K562 (cell line): ENCODE results near the gene FTH1. TPM values are rescaled to one million over a fixed set of nuclear protein-coding genes. Genes with fewer than 3 reads are reported as not detected.
A peak's percentile ranks its signal among the peaks of the same experiment; 100 is the strongest.

Source experiments
- ATAC-seq: fragments of 200-7000 bp; cut with Tn5 transposase; 3 replicates; pipeline ENCODE4 v1.9.1; 2020; ENCODE audit warnings: moderate library complexity
- BruUV-seq: library from RNA; stranded (reverse); fragments of 400-500 nt; replicated peaks from 2 replicates; lab custom pipeline; 2021; lab: Mats Ljungman, UMichigan
- CTCF ChIA-PET: fragments of 300-600 bp; formaldehyde crosslinking; extraction: SDS; loops from one replicate; lab custom pipeline; 2021; ENCODE audit warnings: low intra/inter-chr PET ratio; lab: Yijun Ruan, JAX
- POLR2A ChIA-PET: fragments of 300-600, 350-650 bp; sonication (Branson Sonifier 250); formaldehyde crosslinking; extraction: SDS; loops from one replicate; lab custom pipeline; 2021; ENCODE audit warnings: antibody characterized with exemption, inconsistent platforms; lab: Yijun Ruan, JAX
- DNase-seq, 4 experiments: peaks; one replicate each; pipeline versions ENCODE4 v3.0.0 to v3.0.0-alpha.2; 2011 to 2018; ENCODE audit warnings: low spot score in 3 of 4, mixed read lengths in 3 of 4; ENCODE audit errors: extremely low read depth in 1 of 4
- FAIRE-seq: peaks from 2 replicates; lab custom pipeline; 2011; peaks lifted over from hg19 to GRCh38; lab: Jason Lieb, UNC
- H2AFZ ChIP-seq: 2 replicates; pipeline ENCODE4 v1.6.0; 2011; ENCODE audit warnings: low read depth, low read length, control low read depth, inconsistent platforms
- H3K27ac ChIP-seq: fragments of 200-600 bp; 3 replicates; pipeline ENCODE4 v1.8.0; 2011; ENCODE audit warnings: low read depth, mild to moderate bottlenecking, control low read depth, inconsistent platforms, low read length, moderate library complexity, mixed read lengths; ENCODE audit errors: extremely low read depth
- H3K27me3 ChIP-seq, 2 experiments: fragments of 300-600 bp in 1 of 2; 2 replicates in 1 of 2; 3 replicates in 1 of 2; pipeline versions ENCODE4 v1.6.0 to v1.8.0; 2011; ENCODE audit warnings: inconsistent platforms in 2 of 2, low read length in 2 of 2, mild to moderate bottlenecking in 1 of 2, mixed read lengths in 1 of 2, moderate library complexity in 1 of 2; ENCODE audit not compliant: control insufficient read depth in 2 of 2, insufficient read depth in 2 of 2
- H3K36me3 ChIP-seq: fragments of 300-600 bp; 3 replicates; pipeline ENCODE4 v1.8.0; 2011; ENCODE audit warnings: mild to moderate bottlenecking, low read length, inconsistent platforms; ENCODE audit not compliant: control insufficient read depth, insufficient read depth
- H3K4me1 ChIP-seq, 2 experiments: fragments of 200-600 bp in 1 of 2; replicated peaks in 1 of 2; 2 replicates in 1 of 2; 3 replicates in 1 of 2; pipeline versions ENCODE4 v1.5.1 to v1.8.0; 2011; ENCODE audit warnings: inconsistent platforms in 2 of 2, low read length in 2 of 2, mild to moderate bottlenecking in 1 of 2, mixed read lengths in 1 of 2, moderate library complexity in 1 of 2; ENCODE audit not compliant: control insufficient read depth in 2 of 2, insufficient read depth in 2 of 2
- H3K4me2 ChIP-seq: 2 replicates; pipeline ENCODE4 v1.6.1; 2011; ENCODE audit warnings: low read length, control low read depth, inconsistent platforms, mixed read lengths; ENCODE audit not compliant: insufficient read depth
- H3K4me3 ChIP-seq: fragments of 200-600 bp; sonication (generic), shearing (Covaris generic); 2 replicates; pipeline ENCODE4 v1.5.1; 2016; ENCODE audit warnings: control low read depth, inconsistent platforms
- H3K79me2 ChIP-seq: fragments of 200-600 bp; 3 replicates; pipeline ENCODE4 v1.8.0; 2011; ENCODE audit warnings: low read length, inconsistent platforms; ENCODE audit not compliant: control insufficient read depth, insufficient read depth
- H3K9ac ChIP-seq, 2 experiments: 2 replicates each; pipeline versions ENCODE4 v1.6.0 to v1.6.1; 2011; ENCODE audit warnings: low read depth in 2 of 2, low read length in 2 of 2, control low read depth in 1 of 2, inconsistent platforms in 1 of 2, mild to moderate bottlenecking in 1 of 2, mixed read lengths in 1 of 2; ENCODE audit not compliant: insufficient read depth in 1 of 2
- H3K9me1 ChIP-seq: one replicate; pipeline ENCODE4 v1.6.0; 2011; ENCODE audit warnings: inconsistent platforms, mild to moderate bottlenecking, low read length, moderate library complexity; ENCODE audit not compliant: control insufficient read depth, insufficient read depth
- H3K9me3 ChIP-seq: replicated peaks from 2 replicates; pipeline ENCODE4 v1.5.1; 2011; ENCODE audit warnings: low read depth, low read length, inconsistent platforms; ENCODE audit not compliant: control insufficient read depth, insufficient read depth
- H4K20me1 ChIP-seq: replicated peaks from 2 replicates; pipeline ENCODE4 v1.6.1; 2011; ENCODE audit warnings: low read length, inconsistent platforms, mixed read lengths; ENCODE audit not compliant: control insufficient read depth, insufficient read depth
- CREB1 ChIP-seq, 2 experiments: sonication (generic) in 1 of 2; formaldehyde crosslinking in 1 of 2; IDR thresholded peaks; 2 replicates each; pipeline versions ENCODE4 v1.6.1 to v1.8.0; 2012 to 2022; ENCODE audit warnings: inconsistent platforms in 1 of 2, mild to moderate bottlenecking in 1 of 2, missing genetic modification reagents in 1 of 2, moderate library complexity in 1 of 2
- CREM ChIP-seq: IDR thresholded peaks from 2 replicates; pipeline ENCODE4 v1.6.1; 2014; ENCODE audit warnings: antibody characterized with exemption, low read depth
- CSDE1 ChIP-seq, 2 experiments: fragments of 450-650 bp; IDR thresholded peaks; 2 replicates each; pipeline ENCODE4 v1.6.1; 2016; ENCODE audit warnings: mild to moderate bottlenecking in 1 of 2
- EGR1 ChIP-seq: fragments of 450-650 bp; conservative IDR thresholded peaks from 2 replicates; pipeline ENCODE4 v1.6.1; 2017; ENCODE audit warnings: mild to moderate bottlenecking
- FUS ChIP-seq: fragments of 200-400 bp; formaldehyde crosslinking; optimal IDR thresholded peaks from 2 replicates; pipeline ENCODE3; 2017; ENCODE audit warnings: low read depth, low read length
- GABPB1 ChIP-seq: sonication (generic); formaldehyde crosslinking; IDR thresholded peaks from 2 replicates; pipeline ENCODE4 v1.8.0; 2022; ENCODE audit warnings: mild to moderate bottlenecking, missing genetic modification reagents
- GTF2E2 ChIP-seq: fragments of 200-800 bp; sonication (Bioruptor generic); IDR thresholded peaks from 2 replicates; pipeline ENCODE4 v1.6.1; 2016; ENCODE audit warnings: missing genetic modification characterization, missing compliant biosample characterization
- JUND ChIP-seq, 2 experiments: IDR thresholded peaks; 2 replicates in 1 of 2; 3 replicates in 1 of 2; pipeline ENCODE4 v1.6.1; 2011; ENCODE audit warnings: borderline replicate concordance in 2 of 2, low read depth in 2 of 2, low read length in 2 of 2, improper control_type of control experiment in 1 of 2, missing biosample characterization in 1 of 2, missing genetic modification characterization in 1 of 2, missing genetic modification reagents in 1 of 2
- MYBL2 ChIP-seq, 2 experiments: fragments of 450-650 bp in 1 of 2; sonication (generic) in 1 of 2; formaldehyde crosslinking in 1 of 2; IDR thresholded peaks; 2 replicates each; pipeline versions ENCODE4 v1.6.1 to v1.8.1; 2017 to 2022; ENCODE audit warnings: borderline replicate concordance in 1 of 2, inconsistent platforms in 1 of 2, low read depth in 1 of 2, mild to moderate bottlenecking in 1 of 2, missing genetic modification reagents in 1 of 2, moderate library complexity in 1 of 2
- ZNF311 ChIP-seq: fragments of 250-450 bp; sonication (Bioruptor Pico); IDR thresholded peaks from 2 replicates; pipeline ENCODE4 v1.4.0; 2020; ENCODE audit warnings: mild to moderate bottlenecking, moderate library complexity
- ZNF41 ChIP-seq: fragments of 250-450 bp; sonication (Bioruptor Pico); conservative IDR thresholded peaks from 2 replicates; pipeline ENCODE4 v1.4.0; 2020; ENCODE audit warnings: mild to moderate bottlenecking
- ZNF436 ChIP-seq: fragments of 250-450, 450-650 bp; sonication (Bioruptor Pico); formaldehyde crosslinking; IDR thresholded peaks from 2 replicates; pipeline ENCODE4 v1.7.0; 2020; ENCODE audit warnings: mild to moderate bottlenecking
- ZNF764 ChIP-seq: fragments of 250-450 bp; sonication (Bioruptor Pico); IDR thresholded peaks from 2 replicates; pipeline ENCODE4 v1.4.0; 2020; ENCODE audit warnings: low read depth, mild to moderate bottlenecking, moderate library complexity
- WGBS: fragments of 100-300 bp; shearing (Covaris generic); methylation state at CpG from one replicate; pipeline ENCODE4 v1.1.6; 2016; ENCODE audit warnings: low coverage, mixed read lengths; ENCODE audit not compliant: insufficient coverage; ENCODE audit errors: missing lambda C conversion rate; 5-methylcytosine and 5-hydroxymethylcytosine counted together
- in situ Hi-C: fragments of 300-500 bp; cut with MboI; formaldehyde crosslinking; loops from 4 replicates; pipeline ENCODE4 v1.15.0; 2018; ENCODE audit warnings: inconsistent platforms, mixed read lengths
- intact Hi-C: fragments of 100-400 bp; cut with micrococcal nuclease; formaldehyde crosslinking; loops from 2 replicates; pipeline ENCODE4 v1.14.2; 2022
- polyA plus RNA-seq, 8 experiments: library from polyadenylated mRNA; depleted of rRNA in 4 of 8; stranded (reverse) in 5 of 8; unstranded in 3 of 8; fragments of >200 nt; fragmentation: Nextera tagmentation in 2 of 8; fragmentation: Illumina TruSeq in 1 of 8; extraction: Ambion mirVana in 2 of 8; extraction: Trizol in 1 of 8; gene quantifications; 2 replicates each; pipeline versions ENCODE4 v1.2.1 to v1.2.3, GENCODE V29; 2011 to 2014; ENCODE audit warnings: inconsistent platforms in 1 of 8, missing spikeins in 1 of 8
- total RNA-seq, 7 experiments: library from RNA; depleted of rRNA in 6 of 7; stranded (reverse); fragments of >200 nt in 6 of 7; fragmentation: Illumina TruSeq in 2 of 7; extraction: Trizol in 2 of 7; gene quantifications; 2 replicates each; pipeline versions ENCODE4 v1.2.1 to v1.2.3, GENCODE V29; 2011 to 2021; ENCODE audit warnings: low replicate concordance in 1 of 7
- TF ChIP-seq, protein P1 (sequence below), 3 experiments: fragments of 200-800 bp in 1 of 3; fragments of 250-450 bp in 1 of 3; fragments of 450-650 bp in 1 of 3; sonication (Bioruptor Pico) in 1 of 3; sonication (Bioruptor generic) in 1 of 3; formaldehyde crosslinking in 1 of 3; IDR thresholded peaks; 2 replicates each; pipeline versions ENCODE4 v1.6.1 to v1.8.0; 2016 to 2022; ENCODE audit warnings: mild to moderate bottlenecking in 2 of 3, missing genetic modification characterization in 2 of 3, missing compliant biosample characterization in 1 of 3, moderate library complexity in 1 of 3
- TF ChIP-seq, protein P2 (sequence below): sonication (generic); formaldehyde crosslinking; IDR thresholded peaks from 2 replicates; pipeline ENCODE4 v1.8.0; 2022; ENCODE audit warnings: missing genetic modification reagents, mild to moderate bottlenecking, moderate library complexity, borderline replicate concordance

FTH1 gene
- total and polyA plus RNA-seq, 9 of the 15 experiments (the other 6 are each of a cell fraction or from before 2014, with no cell fraction given) = 370 to 3,146 (median 802) TPM

DNA sequence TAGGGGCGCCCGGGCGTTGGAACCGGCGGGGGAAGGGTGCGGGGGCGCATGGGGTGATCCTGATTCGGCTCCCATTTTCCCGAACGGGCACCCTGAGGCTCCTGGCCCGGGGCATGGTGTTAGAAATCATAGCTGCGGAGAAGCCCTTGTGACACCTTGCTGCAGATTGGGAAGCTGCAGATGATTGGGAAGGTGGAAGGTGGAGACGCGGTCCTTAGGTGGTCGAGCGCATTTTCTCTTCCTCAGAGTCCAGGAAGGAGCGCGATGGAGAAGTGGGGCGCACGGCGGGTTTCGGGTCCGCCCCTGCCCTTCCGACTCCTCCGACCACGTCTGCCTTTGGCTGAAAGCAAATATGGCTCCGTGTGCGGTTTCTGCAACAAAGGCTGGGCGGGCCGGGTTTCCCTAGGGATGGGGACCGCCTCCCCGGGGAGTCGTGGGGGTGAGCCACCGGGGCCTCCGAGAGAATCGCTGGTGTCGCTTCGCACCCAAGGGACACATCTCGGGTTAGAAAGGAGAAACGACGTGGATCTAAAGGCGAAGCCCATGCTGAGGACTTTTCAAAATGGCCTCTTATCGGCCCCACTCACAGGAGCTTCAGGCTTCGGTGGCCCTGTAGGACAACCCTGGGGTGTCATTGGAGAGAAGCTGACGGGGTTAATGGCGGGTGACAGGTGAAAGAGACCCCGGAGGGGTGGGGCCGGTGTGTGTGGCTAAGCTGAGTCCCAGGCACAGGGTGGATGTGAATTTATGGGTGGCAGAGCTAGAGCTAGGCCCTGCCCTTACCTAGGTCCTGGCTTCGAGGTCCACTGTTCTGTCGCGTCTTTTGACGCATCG, 707 bp upstream of the FTH1 start:
- ChIA-PET POLR2A (interaction anchor here (0.5 to 11.8 kb wide), 36 partner anchors 5 to 201 kb away, joined by 3 to 327 read pairs (median 6); partner anchors contain the start of genes BEST1, FEN1, INCENP and TMEM258), CTCF (no interaction called here)
- intact Hi-C loops = loop anchor here (1.0 to 5.0 kb wide), 3 partner anchors 19 to 84 kb away; no protein-coding TSS in a partner anchor
- ATAC-seq = peak; percentile 4
- Histone ChIP-seq H3K9ac (peak overlapping the region; percentile 92 to 99), H3K36me3 (peaks cover 37% of the 10 kb centered on the region), H3K27ac (peak overlapping the region; percentile 89), H3K9me3 (no peaks in the 10 kb centered on the region), H3K4me3 (peak overlapping the region; percentile 80), H3K4me1 (peaks cover 48 to 52% of the 10 kb centered on the region in 2 experiments), H4K20me1 (peaks cover 37% of the 10 kb centered on the region), H2AFZ (no peak overlapping the region; the same call in 1 of the 2 replicates), H3K9me1 (no peaks in the 10 kb centered on the region), H3K79me2 (peaks cover 86% of the 10 kb centered on the region), H3K27me3 (no peaks in the 10 kb centered on the region), H3K4me2 (peak overlapping the region; percentile 92)
- WGBS = under 1% methylated on average over 44 of the region's 53 CpGs
- in situ Hi-C loops = loop anchor here (5.0 kb wide), 1 partner anchor 59 kb away; no protein-coding TSS in a partner anchor
- no peak for FAIRE-seq
- DNase-seq = peak; percentile 31 to 69 (median 45)
- BruUV-seq = TSS peak; percentile 67
- TF ChIP-seq ZNF764 (CRISPR knock-in tag) (no peak), ZNF41 (CRISPR knock-in tag) (0 out of 2 replicates have a peak, but pooled peaks have one; percentile 57), ZNF311 (CRISPR knock-in tag) (peak; percentile 39; the same call in 1 of the 2 replicates), MYBL2 (IDR thresholded peaks at IDR 0.05; ENCODE audit: low read depth) (no peak), MYBL2 (CRISPR knock-in tag; IDR thresholded peaks at IDR 0.05; ENCODE audit: borderline replicate concordance) (no peak), GABPB1 (CRISPR knock-in tag) (peak; percentile 58), CSDE1 (IDR thresholded peaks at IDR 0.05) (no peak), ZNF436 (CRISPR knock-in tag) (peak; percentile 20; the same call in 1 of the 2 replicates), FUS (no peak), EGR1 (peak; percentile 83), CREM (peak; percentile 66; the same call in 1 of the 2 replicates), GTF2E2 (no peak), CREB1 (IDR thresholded peaks at IDR 0.05) (peak; percentile 36; the same call in 1 of the 2 replicates), CREB1 (CRISPR knock-in tag; IDR thresholded peaks at IDR 0.05) (no peak), JUND (IDR thresholded peaks at IDR 0.05; ENCODE audit: borderline replicate concordance, low read depth, low read length) (no peak), JUND (tag; IDR thresholded peaks at IDR 0.05; ENCODE audit: borderline replicate concordance, low read depth, low read length) (peak; percentile 13; the same call in 1 of the 3 replicates)
- TF ChIP-seq, protein P1, sequence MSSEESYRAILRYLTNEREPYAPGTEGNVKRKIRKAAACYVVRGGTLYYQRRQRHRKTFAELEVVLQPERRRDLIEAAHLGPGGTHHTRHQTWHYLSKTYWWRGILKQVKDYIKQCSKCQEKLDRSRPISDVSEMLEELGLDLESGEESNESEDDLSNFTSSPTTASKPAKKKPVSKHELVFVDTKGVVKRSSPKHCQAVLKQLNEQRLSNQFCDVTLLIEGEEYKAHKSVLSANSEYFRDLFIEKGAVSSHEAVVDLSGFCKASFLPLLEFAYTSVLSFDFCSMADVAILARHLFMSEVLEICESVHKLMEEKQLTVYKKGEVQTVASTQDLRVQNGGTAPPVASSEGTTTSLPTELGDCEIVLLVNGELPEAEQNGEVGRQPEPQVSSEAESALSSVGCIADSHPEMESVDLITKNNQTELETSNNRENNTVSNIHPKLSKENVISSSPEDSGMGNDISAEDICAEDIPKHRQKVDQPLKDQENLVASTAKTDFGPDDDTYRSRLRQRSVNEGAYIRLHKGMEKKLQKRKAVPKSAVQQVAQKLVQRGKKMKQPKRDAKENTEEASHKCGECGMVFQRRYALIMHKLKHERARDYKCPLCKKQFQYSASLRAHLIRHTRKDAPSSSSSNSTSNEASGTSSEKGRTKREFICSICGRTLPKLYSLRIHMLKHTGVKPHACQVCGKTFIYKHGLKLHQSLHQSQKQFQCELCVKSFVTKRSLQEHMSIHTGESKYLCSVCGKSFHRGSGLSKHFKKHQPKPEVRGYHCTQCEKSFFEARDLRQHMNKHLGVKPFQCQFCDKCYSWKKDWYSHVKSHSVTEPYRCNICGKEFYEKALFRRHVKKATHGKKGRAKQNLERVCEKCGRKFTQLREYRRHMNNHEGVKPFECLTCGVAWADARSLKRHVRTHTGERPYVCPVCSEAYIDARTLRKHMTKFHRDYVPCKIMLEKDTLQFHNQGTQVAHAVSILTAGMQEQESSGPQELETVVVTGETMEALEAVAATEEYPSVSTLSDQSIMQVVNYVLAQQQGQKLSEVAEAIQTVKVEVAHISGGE (CRISPR knock-in tag; IDR thresholded peaks at IDR 0.05) = no peak; a peak in 2 of 6 replicates
- TF ChIP-seq, protein P2, sequence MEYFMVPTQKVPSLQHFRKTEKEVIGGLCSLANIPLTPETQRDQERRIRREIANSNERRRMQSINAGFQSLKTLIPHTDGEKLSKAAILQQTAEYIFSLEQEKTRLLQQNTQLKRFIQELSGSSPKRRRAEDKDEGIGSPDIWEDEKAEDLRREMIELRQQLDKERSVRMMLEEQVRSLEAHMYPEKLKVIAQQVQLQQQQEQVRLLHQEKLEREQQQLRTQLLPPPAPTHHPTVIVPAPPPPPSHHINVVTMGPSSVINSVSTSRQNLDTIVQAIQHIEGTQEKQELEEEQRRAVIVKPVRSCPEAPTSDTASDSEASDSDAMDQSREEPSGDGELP (CRISPR knock-in tag) = peak; percentile 22; the same call in 1 of the 2 replicates
